NCI-H2107 treated with DMSO at 0.1 percent for 48 hours (cell line): ENCODE results near the gene CCDC57.
"Not testable (repeated sequence)": the region's sequence is repeated elsewhere in the genome, so short reads cannot be mapped to it uniquely, and the experiment has no call there.

ENCODE experiments used
- DNase-seq: peaks from one replicate; lab custom pipeline; 2025; ENCODE audit not compliant: unreplicated experiment; lab: John Stamatoyannopoulos, UW

Gene CCDC57

GRCh38 chr17:82156284-82156925, 56.2 kb downstream of the CCDC57 start:
- no peak for DNase-seq

- no peak for DNase-seq
These were observed 57.0 kb downstream of the CCDC57 start for GRCh38 chr17:82155606-82156005.

- no peak for DNase-seq
These were observed 57.7 kb downstream of the CCDC57 start for GRCh38 chr17:82154881-82155331.

- peak; percentile 15 for DNase-seq
These were observed 58.8 kb downstream of the CCDC57 start for GRCh38 chr17:82153745-82154375.

GRCh38 chr17:82153295-82153691, 59.3 kb downstream of the CCDC57 start:
- DNase-seq = no peak

- DNase-seq = no peak
These were observed 59.9 kb downstream of the CCDC57 start for GRCh38 chr17:82152556-82153294.

GRCh38 chr17:82152114-82152513, 60.5 kb downstream of the CCDC57 start:
- no peak for DNase-seq

- no peak for DNase-seq
These were observed 61.3 kb downstream of the CCDC57 start for GRCh38 chr17:82151106-82151957.

GRCh38 chr17:82149401-82150099, 63.1 kb downstream of the CCDC57 start:
- no peak for DNase-seq

GRCh38 chr17:82148997-82149396, 63.6 kb downstream of the CCDC57 start:
- DNase-seq = no peak

- DNase-seq = no peak
These were observed 64.6 kb downstream of the CCDC57 start for GRCh38 chr17:82148011-82148410.

GRCh38 chr17:82146663-82147654, 65.7 kb downstream of the CCDC57 start:
- no peak for DNase-seq

GRCh38 chr17:82145550-82146155, 67.0 kb downstream of the CCDC57 start:
- no peak for DNase-seq

- DNase-seq = no peak
These were observed 69.3 kb downstream of the CCDC57 start for GRCh38 chr17:82143333-82143732.

- not testable (repeated sequence) for DNase-seq
These were observed 72.7 kb downstream of the CCDC57 start for GRCh38 chr17:82139961-82140360.

- no peak for DNase-seq
These were observed 74.1 kb downstream of the CCDC57 start for GRCh38 chr17:82138511-82138992.

- DNase-seq = peak; percentile 34
These were observed 78.5 kb downstream of the CCDC57 start for GRCh38 chr17:82134101-82134500.

- peak; percentile 45 for DNase-seq
These were observed 79.3 kb downstream of the CCDC57 start for GRCh38 chr17:82133166-82133953.
